K562 (cell line): ENCODE results near the gene POU3F1. TPM values are rescaled to one million over a fixed set of nuclear protein-coding genes. Genes with fewer than 3 reads are reported as not detected.

ENCODE experiments used
- ATAC-seq: fragments of 200-7000 bp; cut with Tn5 transposase; 3 replicates; pipeline ENCODE4 v1.9.1; 2020; ENCODE audit warnings: moderate library complexity
- BruUV-seq: library from RNA; stranded (reverse); fragments of 400-500 nt; replicated peaks from 2 replicates; lab custom pipeline; 2021; lab: Mats Ljungman, UMichigan
- CTCF ChIA-PET: fragments of 300-600 bp; formaldehyde crosslinking; extraction: SDS; loops from one replicate; lab custom pipeline; 2021; ENCODE audit warnings: low intra/inter-chr PET ratio; lab: Yijun Ruan, JAX
- POLR2A ChIA-PET: fragments of 300-600, 350-650 bp; sonication (Branson Sonifier 250); formaldehyde crosslinking; extraction: SDS; loops from one replicate; lab custom pipeline; 2021; ENCODE audit warnings: antibody characterized with exemption, inconsistent platforms; lab: Yijun Ruan, JAX
- DNase-seq, 4 experiments: peaks; one replicate each; pipeline versions ENCODE4 v3.0.0 to v3.0.0-alpha.2; 2011 to 2018; ENCODE audit warnings: low spot score in 3 of 4, mixed read lengths in 3 of 4; ENCODE audit errors: extremely low read depth in 1 of 4
- FAIRE-seq: peaks from 2 replicates; lab custom pipeline; 2011; peaks lifted over from hg19 to GRCh38; lab: Jason Lieb, UNC
- H2AFZ ChIP-seq: 2 replicates; pipeline ENCODE4 v1.6.0; 2011; ENCODE audit warnings: low read depth, low read length, control low read depth, inconsistent platforms
- H3K27ac ChIP-seq: fragments of 200-600 bp; 3 replicates; pipeline ENCODE4 v1.8.0; 2011; ENCODE audit warnings: low read depth, mild to moderate bottlenecking, control low read depth, inconsistent platforms, low read length, moderate library complexity, mixed read lengths; ENCODE audit errors: extremely low read depth
- H3K27me3 ChIP-seq, 2 experiments: fragments of 300-600 bp in 1 of 2; 2 replicates in 1 of 2; 3 replicates in 1 of 2; pipeline versions ENCODE4 v1.6.0 to v1.8.0; 2011; ENCODE audit warnings: inconsistent platforms in 2 of 2, low read length in 2 of 2, mild to moderate bottlenecking in 1 of 2, mixed read lengths in 1 of 2, moderate library complexity in 1 of 2; ENCODE audit not compliant: control insufficient read depth in 2 of 2, insufficient read depth in 2 of 2
- H3K36me3 ChIP-seq: fragments of 300-600 bp; 3 replicates; pipeline ENCODE4 v1.8.0; 2011; ENCODE audit warnings: mild to moderate bottlenecking, low read length, inconsistent platforms; ENCODE audit not compliant: control insufficient read depth, insufficient read depth
- H3K4me1 ChIP-seq, 2 experiments: fragments of 200-600 bp in 1 of 2; replicated peaks in 1 of 2; 2 replicates in 1 of 2; 3 replicates in 1 of 2; pipeline versions ENCODE4 v1.5.1 to v1.8.0; 2011; ENCODE audit warnings: inconsistent platforms in 2 of 2, low read length in 2 of 2, mild to moderate bottlenecking in 1 of 2, mixed read lengths in 1 of 2, moderate library complexity in 1 of 2; ENCODE audit not compliant: control insufficient read depth in 2 of 2, insufficient read depth in 2 of 2
- H3K4me2 ChIP-seq: 2 replicates; pipeline ENCODE4 v1.6.1; 2011; ENCODE audit warnings: low read length, control low read depth, inconsistent platforms, mixed read lengths; ENCODE audit not compliant: insufficient read depth
- H3K4me3 ChIP-seq: fragments of 200-600 bp; sonication (generic), shearing (Covaris generic); 2 replicates; pipeline ENCODE4 v1.5.1; 2016; ENCODE audit warnings: control low read depth, inconsistent platforms
- H3K79me2 ChIP-seq: fragments of 200-600 bp; 3 replicates; pipeline ENCODE4 v1.8.0; 2011; ENCODE audit warnings: low read length, inconsistent platforms; ENCODE audit not compliant: control insufficient read depth, insufficient read depth
- H3K9ac ChIP-seq, 2 experiments: 2 replicates each; pipeline versions ENCODE4 v1.6.0 to v1.6.1; 2011; ENCODE audit warnings: low read depth in 2 of 2, low read length in 2 of 2, control low read depth in 1 of 2, inconsistent platforms in 1 of 2, mild to moderate bottlenecking in 1 of 2, mixed read lengths in 1 of 2; ENCODE audit not compliant: insufficient read depth in 1 of 2
- H3K9me1 ChIP-seq: one replicate; pipeline ENCODE4 v1.6.0; 2011; ENCODE audit warnings: inconsistent platforms, mild to moderate bottlenecking, low read length, moderate library complexity; ENCODE audit not compliant: control insufficient read depth, insufficient read depth
- H3K9me3 ChIP-seq: replicated peaks from 2 replicates; pipeline ENCODE4 v1.5.1; 2011; ENCODE audit warnings: low read depth, low read length, inconsistent platforms; ENCODE audit not compliant: control insufficient read depth, insufficient read depth
- H4K20me1 ChIP-seq: replicated peaks from 2 replicates; pipeline ENCODE4 v1.6.1; 2011; ENCODE audit warnings: low read length, inconsistent platforms, mixed read lengths; ENCODE audit not compliant: control insufficient read depth, insufficient read depth
- EP300 ChIP-seq: IDR thresholded peaks from 2 replicates; pipeline ENCODE4 v1.6.1; 2012; ENCODE audit warnings: low read length, improper control_type of control experiment
- FOXO4 ChIP-seq: fragments of 450-650 bp; formaldehyde crosslinking; IDR thresholded peaks from 2 replicates; pipeline ENCODE4 v1.4.0; 2020; ENCODE audit warnings: mild to moderate bottlenecking, moderate library complexity
- KLF16 ChIP-seq: IDR thresholded peaks from 2 replicates; pipeline ENCODE4 v1.6.1; 2016; ENCODE audit warnings: antibody characterized with exemption
- MNT ChIP-seq, 2 experiments: fragments of 450-650 bp; conservative IDR thresholded peaks; 2 replicates each; pipeline ENCODE4 v1.6.1; 2017; ENCODE audit warnings: mild to moderate bottlenecking in 2 of 2, moderate library complexity in 2 of 2
- POLR3G ChIP-seq: IDR thresholded peaks from 2 replicates; pipeline ENCODE4 v1.6.1; 2011; ENCODE audit not compliant: insufficient read length, insufficient replicate concordance; ENCODE audit errors: extremely low read depth
- TFAM ChIP-seq: fragments of 250-450 bp; sonication (Bioruptor Pico); conservative IDR thresholded peaks from 2 replicates; pipeline ENCODE4 v1.5.0; 2021; ENCODE audit warnings: mild to moderate bottlenecking, moderate library complexity
- ZNF354B ChIP-seq: fragments of 250-450 bp; sonication (Bioruptor Pico); IDR thresholded peaks from 2 replicates; pipeline ENCODE4 v1.4.0; 2020
- ZNF75A ChIP-seq: fragments of 450-650 bp; formaldehyde crosslinking; IDR thresholded peaks from 2 replicates; pipeline ENCODE4 v1.4.0; 2020; ENCODE audit warnings: mild to moderate bottlenecking
- WGBS: fragments of 100-300 bp; shearing (Covaris generic); methylation state at CpG from one replicate; pipeline ENCODE4 v1.1.6; 2016; ENCODE audit warnings: low coverage, mixed read lengths; ENCODE audit not compliant: insufficient coverage; ENCODE audit errors: missing lambda C conversion rate; 5-methylcytosine and 5-hydroxymethylcytosine counted together
- in situ Hi-C: fragments of 300-500 bp; cut with MboI; formaldehyde crosslinking; loops from 4 replicates; pipeline ENCODE4 v1.15.0; 2018; ENCODE audit warnings: inconsistent platforms, mixed read lengths
- intact Hi-C: fragments of 100-400 bp; cut with micrococcal nuclease; formaldehyde crosslinking; loops from 2 replicates; pipeline ENCODE4 v1.14.2; 2022
- polyA plus RNA-seq, 8 experiments: library from polyadenylated mRNA; depleted of rRNA in 4 of 8; stranded (reverse) in 5 of 8; unstranded in 3 of 8; fragments of >200 nt; fragmentation: Nextera tagmentation in 2 of 8; fragmentation: Illumina TruSeq in 1 of 8; extraction: Ambion mirVana in 2 of 8; extraction: Trizol in 1 of 8; gene quantifications; 2 replicates each; pipeline versions ENCODE4 v1.2.1 to v1.2.3, GENCODE V29; 2011 to 2014; ENCODE audit warnings: inconsistent platforms in 1 of 8, missing spikeins in 1 of 8
- total RNA-seq, 7 experiments: library from RNA; depleted of rRNA in 6 of 7; stranded (reverse); fragments of >200 nt in 6 of 7; fragmentation: Illumina TruSeq in 2 of 7; extraction: Trizol in 2 of 7; gene quantifications; 2 replicates each; pipeline versions ENCODE4 v1.2.1 to v1.2.3, GENCODE V29; 2011 to 2021; ENCODE audit warnings: low replicate concordance in 1 of 7

The POU3F1 gene
- total and polyA plus RNA-seq, 9 of the 15 experiments (the other 6 are each of a cell fraction or from before 2014, with no cell fraction given), result 0.09 TPM; not detected in 8

- CTCF ChIA-PET, result no interaction called here
- 9% methylated on average over 12 of the region's 12 CpGs for WGBS
Observed at GRCh38 chr1:38095454-38095931, 48.9 kb upstream of the POU3F1 start.

More at GRCh38 chr1:38095454-38095931, 48.9 kb upstream of the POU3F1 start:
- H3K4me2 ChIP-seq, result no peak overlapping the region
- TF ChIP-seq ZNF75A (CRISPR knock-in tag) (no peak), EP300 (no peak), MNT (conservative IDR thresholded peaks at IDR 0.05) (no peak), FOXO4 (CRISPR knock-in tag) (no peak), KLF16 (no peak), TFAM (CRISPR knock-in tag) (no peak), ZNF354B (no peak), POLR3G (no peak)
- no peaks in the 10 kb centered on the region for H3K36me3 ChIP-seq
- H3K79me2 ChIP-seq, result no peaks in the 10 kb centered on the region
- intact Hi-C loops, result no loop called here
- no peak for FAIRE-seq
- no TSS peak for BruUV-seq
- H3K9me3 ChIP-seq, result no peaks in the 10 kb centered on the region
- no peaks in the 10 kb centered on the region for H3K9me1 ChIP-seq
- H2AFZ ChIP-seq, result no peak overlapping the region
- H3K4me1 ChIP-seq, result peaks cover 0 to 4% of the 10 kb centered on the region in 2 experiments; a peak in 1 of 5 replicates
- ATAC-seq, result no peak
- H3K4me3 ChIP-seq, result no peak overlapping the region
- in situ Hi-C loops, result no loop called here
- POLR2A ChIA-PET, result interaction anchor here (1.1 kb wide), 1 partner anchor 14 kb away, joined by 3 read pairs; no protein-coding TSS in a partner anchor
- peaks cover 5% of the 10 kb centered on the region; the same call in 1 of the 2 replicates for H4K20me1 ChIP-seq
- peaks cover 41 to 62% of the 10 kb centered on the region in 2 experiments for H3K27me3 ChIP-seq
- H3K9ac ChIP-seq, result no peak overlapping the region
- H3K27ac ChIP-seq, result no peak overlapping the region
- no peak for DNase-seq
